T-cell (primary cell): ENCODE data around the gene ADTRP. TPM values are rescaled to one million over a fixed set of nuclear protein-coding genes. Genes with fewer than 3 reads are reported as not detected.

Experiments used
- ATAC-seq, 4 experiments: fragments of 200-7000 bp in 3 of 4; fragments of 150-1000 bp in 1 of 4; cut with Tn5 transposase; replicated peaks in 1 of 4; 1 replicate in 3 of 4; 2 replicates in 1 of 4; pipeline ENCODE4 v1.10.0; 2021; ENCODE audit warnings: moderate library complexity in 3 of 4, mild to moderate bottlenecking in 2 of 4, moderate number of reproducible peaks in 1 of 4
- CTCF ChIA-PET, 2 donors: fragments of 300-600 bp; sonication (Branson Sonifier 250); formaldehyde crosslinking; loops; one replicate each; lab custom pipeline; 2022; ENCODE audit warnings: antibody characterized with exemption in 2 of 2; lab: Charles Lee
- POLR2A ChIA-PET, 2 donors: fragments of 300-600 bp; sonication (Branson Sonifier 250); formaldehyde crosslinking; loops; one replicate each; lab custom pipeline; 2022; ENCODE audit warnings: antibody characterized with exemption in 2 of 2; lab: Charles Lee
- DNase-seq, 35 experiments: peaks; one replicate each; pipeline versions ENCODE4 v3.0.0 to v3.0.0-alpha.2; 2013 to 2023
- H3K27ac ChIP-seq: one replicate; pipeline ENCODE4 v1.5.1; 2013; ENCODE audit warnings: low read length
- H3K27me3 ChIP-seq, 2 experiments: replicated peaks in 1 of 2; 1 replicate in 1 of 2; 2 replicates in 1 of 2; pipeline versions ENCODE4 v1.6.1 to v1.7.0; 2013; ENCODE audit warnings: low read length in 1 of 2, mixed read lengths in 1 of 2; ENCODE audit not compliant: control insufficient read depth in 2 of 2, insufficient read depth in 2 of 2; ENCODE audit errors: extremely low read depth in 1 of 2
- H3K36me3 ChIP-seq, 2 donors: 1 replicate in 1 of 2; 2 replicates in 1 of 2; pipeline versions ENCODE4 v1.6.1 to v1.7.0; 2013; ENCODE audit warnings: low read length in 1 of 2; ENCODE audit not compliant: control insufficient read depth in 2 of 2, insufficient read depth in 1 of 2; ENCODE audit errors: extremely low read depth in 1 of 2
- H3K4me1 ChIP-seq, 2 experiments: 1 replicate in 1 of 2; 2 replicates in 1 of 2; pipeline versions ENCODE4 v1.6.1 to v1.7.0; 2013; ENCODE audit warnings: low read length in 2 of 2, mixed read lengths in 1 of 2; ENCODE audit not compliant: insufficient read depth in 2 of 2, control insufficient read depth in 1 of 2; ENCODE audit errors: extremely low read depth in 1 of 2
- H3K4me3 ChIP-seq, 2 donors: 1 replicate in 1 of 2; 2 replicates in 1 of 2; pipeline versions ENCODE4 v1.5.1 to v1.7.0; 2013; ENCODE audit warnings: mild to moderate bottlenecking in 2 of 2, low read length in 1 of 2, moderate library complexity in 1 of 2; ENCODE audit not compliant: control insufficient read depth in 1 of 2; ENCODE audit errors: extremely low read depth in 1 of 2
- H3K9me3 ChIP-seq: 2 replicates; pipeline ENCODE4 v1.7.0; 2013
- H3K27ac Mint-ChIP-seq, 2 donors: one replicate each; pipeline ENCODE4 v1.8.0; 2020 to 2021; ENCODE audit warnings: mild to moderate bottlenecking in 2 of 2, mixed read lengths in 2 of 2
- H3K27me3 Mint-ChIP-seq, 2 donors: one replicate each; pipeline ENCODE4 v1.8.0; 2021 to 2022; ENCODE audit warnings: mixed read lengths in 2 of 2
- H3K36me3 Mint-ChIP-seq: one replicate; pipeline ENCODE4 v1.8.0; 2021; ENCODE audit warnings: mixed read lengths
- H3K4me1 Mint-ChIP-seq, 3 donors: one replicate each; pipeline ENCODE4 v1.8.0; 2020 to 2022; ENCODE audit warnings: mixed read lengths in 3 of 3, mild to moderate bottlenecking in 1 of 3
- H3K4me3 Mint-ChIP-seq, 3 donors: one replicate each; pipeline ENCODE4 v1.8.0; 2020 to 2022; ENCODE audit warnings: mild to moderate bottlenecking in 3 of 3, mixed read lengths in 3 of 3, moderate library complexity in 3 of 3
- H3K9me3 Mint-ChIP-seq, 3 donors: one replicate each; pipeline ENCODE4 v1.8.0; 2020 to 2022; ENCODE audit warnings: mixed read lengths in 3 of 3
- WGBS: methylation state at CpG from one replicate; pipeline ENCODE4 v1.1.5; 2013; ENCODE audit warnings: missing lambda C conversion rate; ENCODE audit not compliant: insufficient coverage; 5-methylcytosine and 5-hydroxymethylcytosine counted together
- total RNA-seq, 35 experiments: library from RNA in 6 of 35; stranded (reverse) in 6 of 35; fragments of 120-200 nt in 1 of 35; gene quantifications; one replicate each; pipeline versions ENCODE4 v1.2.1 to v1.2.4 and lab custom pipeline; 2013 to 2026

Gene ADTRP
- total RNA-seq, 5 donors from 2014 or later (not counting 1 experiment from before 2014, with no cell fraction given) = 23.9 to 74.7 (median 59.1) TPM

DNA sequence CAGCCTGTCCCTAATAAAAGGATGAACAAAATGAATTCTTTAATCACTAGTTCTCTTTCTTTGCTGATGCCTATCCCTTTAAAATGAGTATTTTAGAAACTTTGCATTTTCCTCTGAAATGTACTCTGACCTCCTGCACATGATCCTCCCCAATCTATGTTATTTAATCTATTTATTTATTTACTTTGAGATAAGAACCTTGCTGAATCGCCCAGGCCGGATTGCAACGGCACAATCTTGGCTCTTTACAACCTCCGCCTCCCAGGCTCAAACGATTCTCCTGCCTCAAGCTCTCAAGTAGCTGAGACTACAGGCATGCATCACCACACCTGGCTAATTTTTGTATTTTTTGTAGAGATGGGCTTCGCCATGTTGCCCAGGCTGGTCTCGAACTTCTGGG lies 27.9 kb downstream of the ADTRP start:
- no peaks in the 10 kb centered on the region for H3K36me3 Mint-ChIP-seq
- no peak overlapping the region for H3K27ac ChIP-seq
- H3K9me3 ChIP-seq = no peaks in the 10 kb centered on the region
- no peak overlapping the region for H3K27ac Mint-ChIP-seq
- no peak overlapping the region for H3K4me3 Mint-ChIP-seq
- no peaks in the 10 kb centered on the region for H3K4me1 ChIP-seq
- no peak overlapping the region for H3K4me3 ChIP-seq
- no peaks in the 10 kb centered on the region for H3K4me1 Mint-ChIP-seq
- WGBS = no CpG with 5 or more reads among the region's 7 CpGs
- ChIA-PET POLR2A (no interaction called here), CTCF (no interaction called here)
- peaks cover 0 to 2% of the 10 kb centered on the region in 2 donors for H3K27me3 Mint-ChIP-seq
- ATAC-seq (no peak), DNase-seq (no peak)
- no peaks in the 10 kb centered on the region for H3K27me3 ChIP-seq
- no peaks in the 10 kb centered on the region for H3K9me3 Mint-ChIP-seq
- no peaks in the 10 kb centered on the region for H3K36me3 ChIP-seq

DNA sequence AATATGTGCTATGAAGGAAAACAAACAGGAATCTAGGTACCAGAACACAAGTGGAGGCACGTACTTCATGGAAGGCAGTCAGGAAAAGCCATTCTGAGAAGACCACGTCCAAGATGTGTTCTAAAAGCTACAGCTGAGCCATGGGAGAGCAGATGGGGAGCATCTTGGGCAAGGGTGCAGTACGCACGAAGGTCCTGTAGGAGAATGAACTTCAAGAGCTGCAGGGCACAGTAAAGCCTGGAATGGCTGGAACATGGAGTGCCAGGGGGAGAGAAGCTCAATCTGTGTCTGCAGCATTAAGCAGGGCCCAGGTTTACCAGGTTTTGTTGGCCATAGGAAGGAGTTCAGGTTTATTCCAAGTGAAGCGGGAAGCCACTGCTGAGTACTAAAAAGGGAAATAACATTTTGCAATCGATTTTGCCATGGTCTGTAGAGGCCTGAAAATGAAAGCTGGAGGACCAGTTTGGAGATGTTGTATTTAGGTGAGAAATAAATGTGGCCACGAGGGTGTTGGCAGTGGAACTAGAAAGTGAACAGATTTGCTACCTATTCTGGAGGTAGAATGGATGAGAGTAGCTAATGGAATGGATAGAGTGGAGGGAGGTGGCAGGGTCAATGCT lies 29.9 kb downstream of the ADTRP start:
- no peak overlapping the region for H3K27ac ChIP-seq
- DNase-seq (no peak), ATAC-seq (no peak)
- H3K4me3 ChIP-seq = no peak overlapping the region
- no peaks in the 10 kb centered on the region for H3K27me3 ChIP-seq
- Mint-ChIP-seq H3K9me3 (peaks cover 0 to 4% (median 4%) of the 10 kb centered on the region in 3 donors), H3K27me3 (peaks cover 0 to 2% of the 10 kb centered on the region in 2 donors), H3K27ac (no peak overlapping the region), H3K4me1 (peaks cover 0 to 11% (median 0%) of the 10 kb centered on the region in 3 donors), H3K4me3 (no peak overlapping the region), H3K36me3 (no peaks in the 10 kb centered on the region)
- H3K36me3 ChIP-seq = no peaks in the 10 kb centered on the region
- POLR2A ChIA-PET = interaction anchor here in 1 of 2 donors (0.6 kb wide), 1 partner anchor 16 kb away, joined by 3 read pairs; no protein-coding TSS in a partner anchor
- H3K4me1 ChIP-seq = no peaks in the 10 kb centered on the region
- no peaks in the 10 kb centered on the region for H3K9me3 ChIP-seq
- 74% methylated on average over 7 of the region's 7 CpGs for WGBS
- CTCF ChIA-PET = no interaction called here

DNA sequence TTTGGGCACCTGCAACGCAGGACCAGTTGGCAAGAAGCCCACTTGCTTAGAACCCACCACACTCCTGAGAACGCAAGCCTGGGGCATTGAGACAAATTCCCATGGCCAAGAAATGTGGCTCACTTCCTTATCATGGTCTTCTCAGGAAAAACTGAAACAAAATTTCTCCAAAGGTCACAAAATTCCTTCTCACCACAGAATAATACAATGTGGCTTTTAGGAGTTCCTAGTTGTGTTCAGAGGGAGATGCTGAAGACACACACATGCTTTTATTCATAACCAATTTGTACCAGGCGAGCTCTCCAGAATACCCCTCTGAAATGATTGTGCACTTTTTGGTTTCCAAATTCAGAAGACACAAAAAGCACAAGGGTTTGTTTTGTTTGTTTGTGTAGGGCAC lies 31.6 kb downstream of the ADTRP start:
- Mint-ChIP-seq H3K36me3 (no peaks in the 10 kb centered on the region), H3K27ac (no peak overlapping the region), H3K4me3 (no peak overlapping the region), H3K27me3 (peaks cover 0 to 2% of the 10 kb centered on the region in 2 donors), H3K4me1 (peaks cover 0 to 11% (median 0%) of the 10 kb centered on the region in 3 donors), H3K9me3 (peaks cover 0 to 4% (median 4%) of the 10 kb centered on the region in 3 donors)
- Histone ChIP-seq H3K4me1 (no peaks in the 10 kb centered on the region), H3K27me3 (no peaks in the 10 kb centered on the region), H3K4me3 (no peak overlapping the region), H3K36me3 (no peaks in the 10 kb centered on the region), H3K9me3 (no peaks in the 10 kb centered on the region), H3K27ac (no peak overlapping the region)
- WGBS = no CpG with 5 or more reads among the region's 3 CpGs
- POLR2A ChIA-PET = no interaction called here
- CTCF ChIA-PET = no interaction called here
- DNase-seq = no peak
- ATAC-seq = no peak

DNA sequence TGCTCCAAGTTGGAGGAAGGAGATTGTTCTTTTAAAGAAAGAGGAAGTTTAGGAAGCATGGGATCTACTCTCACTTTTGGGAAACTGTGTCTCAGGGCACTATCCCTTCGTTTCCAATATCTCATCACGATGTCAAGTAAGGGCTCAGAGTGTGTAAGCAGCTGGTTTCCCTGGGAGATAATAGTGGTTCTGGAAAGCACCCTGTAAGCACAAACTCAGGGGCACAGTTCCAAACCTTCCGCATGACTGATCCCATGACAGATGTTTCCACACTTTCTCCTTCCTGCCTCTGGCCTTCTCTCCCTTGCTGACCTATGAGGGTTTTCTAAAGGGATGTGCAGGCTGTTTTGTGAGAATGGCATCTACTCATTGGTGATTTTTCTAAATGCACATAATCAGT lies 33.9 kb downstream of the ADTRP start:
- H3K27me3 ChIP-seq = no peaks in the 10 kb centered on the region
- no peak overlapping the region for H3K4me3 ChIP-seq
- Mint-ChIP-seq H3K27me3 (peaks cover 0 to 3% of the 10 kb centered on the region in 2 donors), H3K36me3 (no peaks in the 10 kb centered on the region), H3K4me3 (no peak overlapping the region), H3K4me1 (peaks cover 7 to 19% (median 9%) of the 10 kb centered on the region in 3 donors), H3K27ac (no peak overlapping the region), H3K9me3 (peaks cover 0 to 4% (median 4%) of the 10 kb centered on the region in 3 donors)
- no peak overlapping the region for H3K27ac ChIP-seq
- ChIA-PET POLR2A (no interaction called here), CTCF (no interaction called here)
- no peaks in the 10 kb centered on the region for H3K4me1 ChIP-seq
- DNase-seq (no peak), ATAC-seq (no peak)
- WGBS = no CpG with 5 or more reads among the region's 3 CpGs
- H3K36me3 ChIP-seq = no peaks in the 10 kb centered on the region
- H3K9me3 ChIP-seq = no peaks in the 10 kb centered on the region

DNA sequence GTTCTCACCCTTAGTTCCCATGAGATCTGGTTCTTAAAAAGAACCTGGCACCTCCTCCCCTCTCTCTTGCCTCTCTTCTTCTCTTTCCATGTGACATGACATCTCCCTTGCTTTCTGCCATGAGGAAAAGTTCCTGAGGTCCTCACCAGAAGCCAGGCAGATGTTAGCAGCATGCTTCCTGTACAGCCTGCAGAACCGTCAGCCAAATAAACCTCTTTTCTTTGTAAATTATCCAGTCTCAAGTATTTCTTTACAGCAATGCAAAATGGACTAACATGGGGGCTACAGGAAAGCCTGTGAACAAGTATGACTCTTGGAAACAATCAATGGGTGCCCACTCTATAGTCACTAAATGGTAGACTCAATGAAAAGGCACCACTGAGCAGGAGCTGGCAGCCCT lies 34.5 kb downstream of the ADTRP start:
- CTCF ChIA-PET = no interaction called here
- H3K4me3 ChIP-seq = no peak overlapping the region
- H3K36me3 ChIP-seq = no peaks in the 10 kb centered on the region
- POLR2A ChIA-PET = no interaction called here
- Mint-ChIP-seq H3K36me3 (no peaks in the 10 kb centered on the region), H3K27me3 (peaks cover 0 to 3% of the 10 kb centered on the region in 2 donors), H3K27ac (no peak overlapping the region), H3K4me1 (peaks cover 7 to 19% (median 9%) of the 10 kb centered on the region in 3 donors), H3K9me3 (peaks cover 0 to 4% (median 4%) of the 10 kb centered on the region in 3 donors), H3K4me3 (no peak overlapping the region)
- ATAC-seq (no peak), DNase-seq (no peak)
- H3K27ac ChIP-seq = no peak overlapping the region
- H3K4me1 ChIP-seq = no peaks in the 10 kb centered on the region
- WGBS = no CpG with 5 or more reads among the region's 1 CpG
- H3K9me3 ChIP-seq = no peaks in the 10 kb centered on the region
- H3K27me3 ChIP-seq = no peaks in the 10 kb centered on the region

DNA sequence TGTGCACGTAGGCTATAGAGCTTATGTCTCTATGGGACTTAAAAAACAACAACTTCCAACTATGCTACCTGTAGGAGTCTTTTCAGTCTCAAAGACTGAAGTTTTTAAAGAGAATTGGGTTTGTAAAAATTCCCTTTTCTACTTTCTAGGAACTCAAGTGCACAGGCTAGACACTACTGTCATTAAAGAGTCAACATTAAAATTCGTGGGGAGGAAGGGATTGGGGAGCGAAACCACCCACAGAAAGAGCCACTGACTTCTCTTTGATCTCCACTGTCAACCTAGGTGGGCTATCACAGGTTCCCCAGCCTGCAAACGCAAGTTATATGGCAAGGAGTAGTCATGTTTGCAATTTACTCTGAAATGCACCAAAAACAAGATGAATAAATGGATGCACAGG lies 37.7 kb downstream of the ADTRP start:
- Mint-ChIP-seq H3K27ac (peak overlapping the region in 1 of 2 donors; percentile 1), H3K36me3 (no peaks in the 10 kb centered on the region), H3K4me1 (peaks cover 7 to 19% (median 9%) of the 10 kb centered on the region in 3 donors), H3K27me3 (peaks cover 0 to 3% of the 10 kb centered on the region in 2 donors), H3K4me3 (no peak overlapping the region), H3K9me3 (peaks cover 0 to 4% (median 4%) of the 10 kb centered on the region in 3 donors)
- ATAC-seq (no peak), DNase-seq (no peak)
- Histone ChIP-seq H3K4me3 (no peak overlapping the region), H3K36me3 (no peaks in the 10 kb centered on the region), H3K27ac (no peak overlapping the region), H3K9me3 (no peaks in the 10 kb centered on the region), H3K27me3 (peaks cover 0 to 10% of the 10 kb centered on the region in 2 experiments), H3K4me1 (no peaks in the 10 kb centered on the region)
- ChIA-PET POLR2A (interaction anchor here in 1 of 2 donors (0.6 kb wide), 1 partner anchor 348 kb away, joined by 3 read pairs; no protein-coding TSS in a partner anchor), CTCF (no interaction called here)
- no CpG with 5 or more reads among the region's 4 CpGs for WGBS
